ENCODE data around the gene PLA2G2E.

- TF ChIP-seq CTCF (IDR thresholded peaks at IDR 0.05): no peak
- no peak for TF ChIP-seq POLR2AphosphoS5 (IDR thresholded peaks at IDR 0.05; ENCODE audit: insufficient read depth in 1 of 2, low read depth in 1 of 2)
Measured at GRCh38 chr1:19872190-19872589, 51.2 kb downstream of the PLA2G2E start.
